CD4-positive, alpha-beta T cell treated with Interleukin-2 at 100 ng/mL for 4 hours (primary cell): Measurements from ENCODE around the gene CCDC149.

Experiments
- DNase-seq: peaks from one replicate; pipeline ENCODE4 v3.0.0-alpha.2; 2020; ENCODE audit warnings: low spot score

Gene CCDC149

GRCh38 chr4:24801136-24801855 lies 111.5 kb downstream of the CCDC149 start:
- no peak for DNase-seq

- DNase-seq: no peak
These were observed 112.4 kb downstream of the CCDC149 start for GRCh38 chr4:24800325-24800895.

GRCh38 chr4:24799544-24800324 lies 113.1 kb downstream of the CCDC149 start:
- DNase-seq: no peak

- no peak for DNase-seq
These were observed 113.7 kb downstream of the CCDC149 start for GRCh38 chr4:24799196-24799543.

GRCh38 chr4:24798036-24798610 lies 114.7 kb downstream of the CCDC149 start:
- DNase-seq: no peak

- DNase-seq: no peak
These were observed 116.2 kb downstream of the CCDC149 start for GRCh38 chr4:24796620-24797019.

- no peak for DNase-seq
These were observed 117.0 kb downstream of the CCDC149 start for GRCh38 chr4:24795666-24796381.

- no peak for DNase-seq
These were observed 117.8 kb downstream of the CCDC149 start, which contains the start of gene SOD3 for GRCh38 chr4:24794916-24795665. Gene SOD3, plus strand, starts transcription at chr4:24795573. Its CDS starts 3,949 bp downstream, at chr4:24799522.

- DNase-seq: no peak
These were observed 118.4 kb downstream of the CCDC149 start for GRCh38 chr4:24794480-24794879.

GRCh38 chr4:24794051-24794450 lies 118.8 kb downstream of the CCDC149 start:
- DNase-seq: no peak

GRCh38 chr4:24793219-24794005 lies 119.4 kb downstream of the CCDC149 start:
- DNase-seq: no peak

- no peak for DNase-seq
These were observed 120.3 kb downstream of the CCDC149 start for GRCh38 chr4:24792552-24792951.

GRCh38 chr4:24791043-24791442 lies 121.8 kb downstream of the CCDC149 start:
- DNase-seq: no peak

- no peak for DNase-seq
These were observed 129.3 kb downstream of the CCDC149 start for GRCh38 chr4:24783506-24783905.

- no peak for DNase-seq
These were observed 130.7 kb downstream of the CCDC149 start for GRCh38 chr4:24781999-24782745.

- no peak for DNase-seq
These were observed 131.8 kb downstream of the CCDC149 start for GRCh38 chr4:24780936-24781495.

- no peak for DNase-seq
These were observed 134.2 kb downstream of the CCDC149 start for GRCh38 chr4:24778464-24779225.
